NK-92 (cell line): Measurements from ENCODE around the gene MDH1.
"Not testable (repeated sequence)": the region's sequence is repeated elsewhere in the genome, so short reads cannot be mapped to it uniquely, and the experiment has no call there.

Experiments used
- DNase-seq: peaks from one replicate; lab custom pipeline; 2025; ENCODE audit not compliant: unreplicated experiment; lab: John Stamatoyannopoulos, UW

MDH1 gene

GRCh38 chr2:63587814-63588384 is 864 bp upstream of the MDH1 start:
- DNase-seq: no peak

GRCh38 chr2:63589148-63589958 is 590 bp downstream of the MDH1 start:
- no peak for DNase-seq

- no peak for DNase-seq
Observed at GRCh38 chr2:63590626-63591408, 2.1 kb downstream of the MDH1 start.

- no peak for DNase-seq
Observed at GRCh38 chr2:63591566-63592175, 2.9 kb downstream of the MDH1 start.

- DNase-seq: no peak
Observed at GRCh38 chr2:63594660-63595059, 5.9 kb downstream of the MDH1 start.

- no peak for DNase-seq
Observed at GRCh38 chr2:63596401-63596883, 7.7 kb downstream of the MDH1 start.

- no peak for DNase-seq
Observed at GRCh38 chr2:63598981-63599380, 10.2 kb downstream of the MDH1 start.

- DNase-seq: no peak
Observed at GRCh38 chr2:63600881-63601460, 12.2 kb downstream of the MDH1 start.

GRCh38 chr2:63604666-63605065 is 15.9 kb downstream of the MDH1 start:
- DNase-seq: no peak

GRCh38 chr2:63608865-63609264 is 20.1 kb downstream of the MDH1 start:
- not testable (repeated sequence) for DNase-seq

- no peak for DNase-seq
Observed at GRCh38 chr2:63610525-63610924, 21.8 kb downstream of the MDH1 start.

GRCh38 chr2:63613391-63613901 is 24.7 kb downstream of the MDH1 start:
- no peak for DNase-seq

- DNase-seq: no peak
Observed at GRCh38 chr2:63614448-63614968, 25.7 kb downstream of the MDH1 start.

GRCh38 chr2:63614983-63615945 is 26.5 kb downstream of the MDH1 start:
- DNase-seq: no peak

GRCh38 chr2:63617366-63617765 is 28.6 kb downstream of the MDH1 start:
- no peak for DNase-seq

GRCh38 chr2:63619328-63619727 is 30.6 kb downstream of the MDH1 start:
- no peak for DNase-seq

- no peak for DNase-seq
Observed at GRCh38 chr2:63622751-63623150, 34.0 kb downstream of the MDH1 start.

GRCh38 chr2:63623763-63624162 is 35.0 kb downstream of the MDH1 start:
- not testable (repeated sequence) for DNase-seq

GRCh38 chr2:63627866-63628265 is 39.1 kb downstream of the MDH1 start:
- DNase-seq: no peak
